ENCODE measurements around the gene PTPRN.

The PTPRN gene

DNA sequence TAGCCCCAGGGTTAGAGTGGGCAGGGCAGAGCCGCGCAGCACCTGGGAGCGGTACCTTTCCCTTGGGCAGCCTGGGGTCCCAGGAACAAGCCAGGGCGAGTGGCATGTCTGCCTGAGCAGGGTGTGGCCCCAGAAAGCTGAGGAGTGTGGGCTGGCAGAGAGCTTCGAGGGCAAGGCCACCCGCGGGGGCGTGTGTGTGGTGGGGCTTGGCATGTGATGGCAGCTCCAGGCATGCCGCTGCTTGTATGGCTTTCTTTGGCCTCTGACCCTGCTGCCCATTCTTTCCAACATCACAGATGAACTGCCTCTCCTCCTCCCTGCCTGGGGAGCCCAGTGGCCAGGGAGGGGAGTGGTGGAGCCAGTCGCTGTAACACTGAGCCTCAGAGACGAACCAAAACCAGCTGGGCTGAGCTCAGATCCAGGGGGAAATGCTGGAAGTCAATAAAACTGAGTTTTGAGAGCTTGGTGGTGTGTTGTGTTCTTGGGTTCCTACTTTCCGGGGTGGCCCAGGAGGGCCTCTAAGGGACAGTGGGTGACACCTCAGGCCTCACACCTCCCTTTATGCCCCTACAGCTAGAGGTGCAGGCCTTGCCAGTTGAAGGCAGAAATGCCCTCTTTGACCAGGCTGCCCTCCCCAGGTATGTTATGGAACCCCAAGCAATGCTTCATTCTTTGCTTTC is 22.6 kb downstream of the PTPRN start:
- DNase-seq, result no peak

DNA sequence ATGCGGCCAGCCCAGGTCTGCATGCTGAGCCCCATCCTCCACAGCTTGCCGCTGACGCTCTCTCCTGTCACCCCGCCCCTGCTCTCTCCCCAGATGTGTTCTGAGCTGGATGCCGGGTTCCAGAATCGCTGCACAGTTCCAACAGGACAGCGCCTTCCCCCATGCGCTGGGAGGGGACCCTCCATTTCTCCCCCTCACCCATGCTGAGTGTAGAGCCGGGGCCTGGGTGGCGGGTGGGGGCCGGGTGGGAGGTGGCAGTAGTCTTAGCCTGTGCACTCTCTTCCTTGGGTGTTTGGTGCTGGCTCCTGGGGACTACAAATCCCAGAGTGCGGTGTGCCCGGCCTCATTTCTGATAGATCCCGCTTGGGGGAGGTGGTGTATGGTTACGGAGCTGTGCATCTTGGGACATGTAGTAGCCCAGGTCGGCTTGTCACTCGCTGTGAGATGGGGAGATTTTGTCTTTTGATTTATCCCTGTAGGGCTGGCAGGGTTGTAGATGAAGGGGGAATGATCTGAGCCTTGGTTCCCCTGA is 23.2 kb downstream of the PTPRN start:
- peak; percentile 75 for DNase-seq

DNA sequence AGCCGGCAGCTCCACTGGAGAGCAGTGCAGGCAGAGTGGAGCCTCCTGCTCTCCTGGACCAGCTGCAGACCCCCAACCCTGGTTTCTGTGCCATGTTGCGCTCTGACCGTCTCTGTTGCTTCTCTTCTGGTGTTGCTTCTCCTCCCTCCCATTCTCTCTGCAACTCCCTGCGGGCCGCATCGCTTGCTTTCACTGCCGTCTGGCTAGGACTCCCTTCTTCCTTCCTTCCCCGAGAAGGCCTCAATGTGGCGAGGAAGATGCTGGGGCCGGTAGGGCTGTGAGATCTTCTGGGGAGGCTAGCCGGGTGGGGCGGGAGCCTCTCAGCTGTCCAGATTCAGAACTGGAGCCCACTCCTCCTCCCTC is 23.8 kb downstream of the PTPRN start:
- no peak for DNase-seq

- peak; percentile 27 for DNase-seq
Observed at GRCh38 chr2:219284501-219285372, 24.5 kb downstream of the PTPRN start.

DNA sequence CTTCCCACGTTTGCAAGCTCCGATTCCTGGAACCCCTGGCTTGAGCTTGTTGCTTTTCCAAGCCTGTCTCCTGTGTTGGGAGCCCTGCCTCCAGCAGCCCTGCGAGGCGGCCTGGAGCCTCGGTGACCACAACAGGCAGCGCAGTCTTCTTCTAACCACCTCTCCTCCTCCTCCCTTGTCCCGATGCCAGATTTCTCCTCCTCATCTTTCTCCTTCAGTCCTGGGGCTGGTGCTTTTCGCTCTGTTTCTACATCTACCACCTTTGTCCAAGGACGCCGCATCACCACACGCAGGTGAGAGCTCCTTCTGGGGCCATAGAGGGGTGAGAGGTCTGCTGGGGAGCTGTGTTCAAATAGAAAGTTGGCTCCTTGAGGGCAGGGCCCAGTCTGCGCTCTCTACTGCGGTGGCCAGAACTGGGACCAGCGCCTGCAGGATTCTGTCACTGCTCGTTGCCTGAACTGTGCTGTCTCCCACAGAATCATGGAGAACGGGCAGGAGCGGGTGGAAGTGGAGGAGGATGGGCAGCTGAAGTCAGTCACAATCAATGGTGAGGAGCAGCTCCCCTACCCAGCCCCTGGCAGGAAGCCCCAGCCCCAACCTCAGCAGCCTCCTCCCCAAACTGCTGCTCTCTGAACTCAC is 26.1 kb downstream of the PTPRN start:
- no peak for DNase-seq

DNA sequence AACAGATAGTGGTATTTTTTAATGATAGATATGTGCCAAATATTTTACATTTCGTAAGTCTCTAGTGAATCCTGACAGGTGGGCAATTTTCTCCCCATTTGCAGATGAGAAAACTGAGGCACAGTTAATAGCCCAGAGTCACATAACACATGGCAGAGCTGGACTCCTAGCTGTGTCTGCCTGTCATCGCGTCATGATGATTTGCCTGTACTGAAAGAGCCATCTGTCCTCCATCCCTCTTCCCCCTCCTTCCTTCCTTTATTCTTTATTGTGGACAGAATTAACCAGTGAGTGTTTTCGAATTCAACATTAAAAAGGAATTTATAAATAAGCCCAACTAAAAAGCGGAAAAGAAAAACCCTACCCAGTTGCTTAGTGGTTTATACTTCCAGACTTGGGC is 26.8 kb downstream of the PTPRN start:
- no peak for DNase-seq

DNA sequence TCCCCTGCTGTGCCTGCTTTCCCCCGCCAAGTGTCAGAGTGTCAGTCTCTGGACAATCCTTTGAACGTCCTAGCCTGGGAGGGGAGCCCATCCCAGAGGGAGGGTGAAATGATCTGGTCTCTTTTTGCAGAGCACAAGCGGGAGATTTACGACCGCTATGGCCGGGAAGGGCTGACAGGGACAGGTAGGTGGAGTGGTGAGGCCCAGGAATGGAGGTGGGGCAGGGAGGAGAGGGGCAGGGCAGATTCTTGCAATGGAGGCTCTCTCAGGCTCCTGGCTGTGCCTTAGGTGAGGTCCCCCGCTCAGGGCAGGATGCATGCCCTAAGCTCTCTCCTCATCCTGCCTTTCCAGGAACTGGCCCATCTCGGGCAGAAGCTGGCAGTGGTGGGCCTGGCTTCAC is 27.6 kb downstream of the PTPRN start:
- no peak for DNase-seq

DNA sequence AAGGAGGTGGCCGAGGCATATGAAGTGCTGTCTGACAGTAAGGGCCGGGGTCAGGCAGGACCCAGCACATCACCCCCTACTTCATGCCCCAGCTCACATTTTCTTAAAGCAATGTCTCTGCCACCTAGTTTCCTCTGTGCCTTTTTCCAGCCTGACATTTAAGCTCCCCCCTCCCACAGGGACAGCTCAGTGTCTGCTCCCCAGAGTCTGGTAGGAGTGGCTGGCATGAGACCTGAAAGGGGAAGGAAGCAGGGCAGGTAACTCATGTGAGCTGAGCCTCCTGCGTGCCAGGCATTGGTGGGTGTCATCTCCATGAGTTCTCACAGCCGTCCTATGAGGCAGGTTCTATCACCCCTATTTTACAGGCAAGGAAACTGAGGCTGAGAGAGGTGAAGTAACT is 28.6 kb downstream of the PTPRN start:
- DNase-seq, result no peak

- no peak for DNase-seq
Observed at GRCh38 chr2:219279916-219280516, 29.2 kb downstream of the PTPRN start.

GRCh38 chr2:219279151-219279915 is 29.9 kb downstream of the PTPRN start, which contains the start of gene DNAJB2:
TSS of gene DNAJB2 (plus strand) at chr2:219279366. CDS start at chr2:219279834, 468 bp downstream.
- DNase-seq, result peak; percentile 100

DNA sequence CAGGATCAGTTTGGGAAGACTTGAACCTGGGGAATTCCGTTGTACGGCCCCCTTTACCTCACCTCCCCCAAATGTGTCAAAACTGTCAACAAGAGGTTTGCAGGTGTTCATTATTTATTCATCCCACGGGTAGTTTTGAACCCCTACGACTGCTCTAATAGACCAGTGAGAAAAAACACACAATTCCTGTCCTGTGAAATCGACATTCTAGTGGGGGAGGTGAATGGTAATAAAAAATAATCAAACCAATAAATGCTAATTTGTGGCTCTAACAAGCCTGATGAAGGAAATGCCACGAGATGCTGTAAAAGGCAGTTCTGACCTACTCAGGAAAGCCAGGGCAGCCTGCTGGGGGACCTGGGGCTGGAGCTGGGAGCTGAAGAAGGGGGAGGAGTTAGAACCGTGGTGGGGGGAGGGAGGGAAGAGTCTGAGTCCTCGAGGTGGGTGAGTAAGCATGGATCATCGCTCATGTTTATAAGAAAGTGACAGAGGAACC is 30.5 kb downstream of the PTPRN start:
- no peak for DNase-seq

DNA sequence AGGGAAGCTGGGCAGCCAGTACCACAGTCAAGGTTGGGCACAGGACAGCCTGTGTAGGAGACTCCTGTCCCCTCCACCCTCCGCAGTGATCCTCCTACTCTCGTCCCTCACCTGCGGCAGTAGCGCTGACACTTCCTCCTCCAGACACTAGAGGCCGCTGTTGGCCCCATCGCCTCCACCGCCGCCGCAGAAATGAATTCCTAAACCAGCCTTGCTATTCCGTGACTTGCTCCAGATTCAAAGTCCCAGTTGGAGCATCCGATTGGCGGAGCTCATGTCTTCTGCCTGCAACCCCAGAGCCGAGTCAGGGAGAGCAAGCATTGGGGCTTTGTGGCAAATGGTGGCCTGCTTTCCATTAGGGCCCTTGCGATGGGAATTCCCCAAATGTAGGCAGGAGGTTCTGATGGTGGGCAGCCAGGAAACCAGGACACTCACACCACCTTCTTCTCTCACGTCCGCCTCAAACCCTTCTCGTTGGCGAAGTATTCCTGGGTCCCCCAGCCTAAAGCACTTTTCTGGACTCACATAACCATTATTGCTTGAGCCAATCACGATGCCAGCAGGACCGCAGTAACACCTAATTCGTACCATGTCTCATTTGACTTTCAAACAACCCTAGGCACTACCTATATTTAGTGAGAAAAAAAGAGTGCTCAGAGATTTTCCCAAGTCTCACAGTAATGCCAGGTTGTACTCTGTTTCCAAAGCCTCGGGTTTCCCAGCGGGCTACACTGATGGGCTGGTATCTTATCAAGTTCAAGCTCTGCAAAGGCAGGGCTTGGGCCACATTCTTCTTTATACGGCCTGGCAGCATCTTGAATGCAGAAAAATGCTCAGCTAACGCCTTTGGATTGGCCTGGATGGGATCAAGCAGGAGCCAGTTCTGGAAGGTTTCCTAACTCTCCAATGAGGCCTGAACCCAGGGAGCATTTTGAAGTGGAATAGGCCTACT is 31.2 kb downstream of the PTPRN start:
- DNase-seq, result peak; percentile 85

- peak; percentile 93 for DNase-seq
Observed at GRCh38 chr2:219274361-219274921, 34.8 kb downstream of the PTPRN start.

- no peak for DNase-seq
Observed at GRCh38 chr2:219273937-219274336, 35.3 kb downstream of the PTPRN start.

GRCh38 chr2:219272995-219273394 is 36.2 kb downstream of the PTPRN start:
- no peak for DNase-seq

GRCh38 chr2:219272356-219272755 is 36.8 kb downstream of the PTPRN start:
- DNase-seq, result no peak

- DNase-seq, result no peak
Observed at GRCh38 chr2:219271021-219271420, 38.2 kb downstream of the PTPRN start.

DNA sequence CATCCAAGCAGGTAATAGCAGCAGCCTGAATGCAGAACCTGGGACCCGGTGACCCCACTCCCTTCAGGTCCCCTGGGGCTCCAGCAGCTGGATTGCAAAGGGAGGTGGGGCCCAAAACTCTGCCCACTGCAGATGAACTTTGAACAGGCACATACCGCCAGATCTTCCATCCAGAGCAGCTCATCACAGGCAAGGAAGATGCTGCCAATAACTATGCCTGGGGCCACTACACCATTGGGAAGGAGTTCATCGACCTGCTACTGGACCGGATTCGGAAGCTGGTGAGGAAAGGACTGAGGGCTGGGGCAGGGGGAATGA is 39.2 kb downstream of the PTPRN start:
- DNase-seq, result no peak

DNA sequence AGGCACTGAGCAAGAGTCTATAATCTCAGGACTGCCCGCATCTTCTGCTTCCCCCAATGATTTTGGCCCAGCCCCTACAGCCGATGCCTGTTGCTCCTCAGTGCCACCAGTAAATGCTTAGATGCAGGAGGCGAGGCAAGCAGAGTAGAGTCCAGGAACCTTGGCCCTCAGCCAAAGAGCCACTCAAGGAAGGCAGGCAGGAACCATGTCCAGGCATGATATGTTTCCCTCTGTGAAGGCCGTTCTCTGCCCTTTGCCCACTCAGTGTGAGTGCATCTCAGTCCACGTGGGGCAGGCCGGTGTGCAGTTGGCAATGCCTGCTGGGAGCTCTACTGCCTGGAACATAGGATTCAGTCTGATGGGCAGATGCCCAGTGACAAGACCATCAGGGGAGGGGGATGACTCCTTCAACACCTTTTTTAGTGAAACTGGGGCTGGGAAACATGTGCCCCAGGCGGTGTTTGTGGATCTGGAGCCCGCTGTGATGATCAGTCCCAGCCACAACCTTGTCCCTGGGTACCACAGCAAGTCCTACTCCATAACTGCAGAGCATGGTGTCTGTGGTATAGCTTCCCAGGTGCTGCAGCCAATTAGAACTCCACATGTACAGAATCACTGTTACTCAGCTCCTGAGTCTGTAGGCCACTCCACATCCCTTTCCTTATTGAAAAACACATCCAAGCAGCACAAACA is 39.7 kb downstream of the PTPRN start:
- no peak for DNase-seq

GRCh38 chr2:219268294-219268693 is 40.9 kb downstream of the PTPRN start:
- DNase-seq, result no peak

All from fibroblast of skin of right biceps (primary cell).